Naive B cell (primary cell): ENCODE measurements around the gene NALCN. TPM values are rescaled to one million over a fixed set of nuclear protein-coding genes. Genes with fewer than 3 reads are reported as not detected.

Experiments
- ATAC-seq, 2 donors: fragments of 150-1000 bp; cut with Tn5 transposase; 2 replicates each; pipeline ENCODE4 v1.10.0; 2021; ENCODE audit warnings: low read depth in 2 of 2, mild to moderate bottlenecking in 2 of 2, moderate library complexity in 2 of 2
- DNase-seq: peaks from one replicate; pipeline ENCODE4 v3.0.0; 2022
- H3K27ac Mint-ChIP-seq, 6 donors: one replicate each; pipeline ENCODE4 v1.8.0; 2020 to 2022; ENCODE audit warnings: mild to moderate bottlenecking in 6 of 6, mixed read lengths in 6 of 6, moderate library complexity in 5 of 6, inconsistent platforms in 2 of 6
- H3K27me3 Mint-ChIP-seq, 3 donors: one replicate each; pipeline ENCODE4 v1.8.0; 2021 to 2022; ENCODE audit warnings: mixed read lengths in 3 of 3, mild to moderate bottlenecking in 1 of 3
- H3K36me3 Mint-ChIP-seq, 2 donors: one replicate each; pipeline ENCODE4 v1.8.0; 2020 to 2022; ENCODE audit warnings: mixed read lengths in 2 of 2, inconsistent platforms in 1 of 2, mild to moderate bottlenecking in 1 of 2
- H3K4me1 Mint-ChIP-seq, 3 donors: one replicate each; pipeline ENCODE4 v1.8.0; 2020 to 2022; ENCODE audit warnings: mixed read lengths in 3 of 3, inconsistent platforms in 1 of 3, mild to moderate bottlenecking in 1 of 3, moderate library complexity in 1 of 3
- H3K4me3 Mint-ChIP-seq, 8 donors: one replicate each; pipeline ENCODE4 v1.8.0; 2020 to 2022; ENCODE audit warnings: mild to moderate bottlenecking in 8 of 8, mixed read lengths in 8 of 8, moderate library complexity in 8 of 8, inconsistent platforms in 2 of 8
- H3K9me3 Mint-ChIP-seq, 7 donors: one replicate each; pipeline ENCODE4 v1.8.0; 2020 to 2022; ENCODE audit warnings: mixed read lengths in 7 of 7, mild to moderate bottlenecking in 5 of 7, inconsistent platforms in 2 of 7, moderate library complexity in 1 of 7
- polyA plus RNA-seq, 6 donors: library from polyadenylated mRNA; unstranded; fragments of 300-500 nt; fragmentation: Illumina TruSeq; gene quantifications; one replicate each; pipeline ENCODE4 v1.2.3, GENCODE V29; 2021; ENCODE audit warnings: low read depth in 6 of 6

Gene NALCN
- polyA plus RNA-seq, 6 donors from 2014 or later: not detected

GRCh38 chr13:101401196-101401595, 15.1 kb downstream of the NALCN start:
- Mint-ChIP-seq H3K27me3 (no peaks in the 10 kb centered on the region), H3K36me3 (no peaks in the 10 kb centered on the region), H3K27ac (no peak overlapping the region), H3K4me1 (no peaks in the 10 kb centered on the region), H3K9me3 (peaks cover 0 to 3% (median 0%) of the 10 kb centered on the region in 7 donors), H3K4me3 (no peak overlapping the region)
- DNase-seq: no peak
- no peak for ATAC-seq

GRCh38 chr13:101399365-101399764, 16.9 kb downstream of the NALCN start:
- H3K9me3 Mint-ChIP-seq: peaks cover 0 to 3% (median 0%) of the 10 kb centered on the region in 7 donors
- no peaks in the 10 kb centered on the region for H3K36me3 Mint-ChIP-seq
- DNase-seq (no peak), ATAC-seq (no peak)
- H3K27me3 Mint-ChIP-seq: no peaks in the 10 kb centered on the region
- H3K4me3 Mint-ChIP-seq: no peak overlapping the region
- no peak overlapping the region for H3K27ac Mint-ChIP-seq
- H3K4me1 Mint-ChIP-seq: no peaks in the 10 kb centered on the region

GRCh38 chr13:101398920-101399319, 17.4 kb downstream of the NALCN start:
- ATAC-seq (no peak), DNase-seq (no peak)
- Mint-ChIP-seq H3K36me3 (no peaks in the 10 kb centered on the region), H3K9me3 (peaks cover 0 to 3% (median 0%) of the 10 kb centered on the region in 7 donors), H3K27ac (no peak overlapping the region), H3K4me1 (no peaks in the 10 kb centered on the region), H3K4me3 (no peak overlapping the region), H3K27me3 (no peaks in the 10 kb centered on the region)

- DNase-seq: no peak
- Mint-ChIP-seq H3K27ac (no peak overlapping the region), H3K4me3 (no peak overlapping the region), H3K36me3 (no peaks in the 10 kb centered on the region), H3K4me1 (no peaks in the 10 kb centered on the region), H3K27me3 (no peaks in the 10 kb centered on the region), H3K9me3 (peaks cover 0 to 2% (median 0%) of the 10 kb centered on the region in 7 donors)
- no peak for ATAC-seq
These were observed 18.1 kb downstream of the NALCN start for GRCh38 chr13:101398191-101398590.

- H3K4me1 Mint-ChIP-seq: no peaks in the 10 kb centered on the region
- no peak overlapping the region for H3K27ac Mint-ChIP-seq
- ATAC-seq: no peak
- H3K27me3 Mint-ChIP-seq: no peaks in the 10 kb centered on the region
- H3K9me3 Mint-ChIP-seq: peaks cover 0 to 2% (median 0%) of the 10 kb centered on the region in 7 donors
- H3K4me3 Mint-ChIP-seq: no peak overlapping the region
- no peaks in the 10 kb centered on the region for H3K36me3 Mint-ChIP-seq
- no peak for DNase-seq
These were observed 18.6 kb downstream of the NALCN start for GRCh38 chr13:101397742-101398141.

GRCh38 chr13:101394605-101395004, 21.7 kb downstream of the NALCN start:
- H3K36me3 Mint-ChIP-seq: no peaks in the 10 kb centered on the region
- no peak for ATAC-seq
- H3K27me3 Mint-ChIP-seq: peaks cover 0 to 6% (median 0%) of the 10 kb centered on the region in 3 donors

GRCh38 chr13:101393140-101393539, 23.2 kb downstream of the NALCN start:
- Mint-ChIP-seq H3K27ac (no peak overlapping the region), H3K9me3 (peaks cover 0 to 6% (median 0%) of the 10 kb centered on the region in 7 donors), H3K4me1 (no peaks in the 10 kb centered on the region), H3K36me3 (no peaks in the 10 kb centered on the region), H3K4me3 (no peak overlapping the region), H3K27me3 (peaks cover 0 to 6% (median 0%) of the 10 kb centered on the region in 3 donors)
- DNase-seq (no peak), ATAC-seq (no peak)

More at GRCh38 chr13:101394605-101395004, 21.7 kb downstream of the NALCN start:
- Mint-ChIP-seq H3K4me3 (no peak overlapping the region), H3K27ac (no peak overlapping the region), H3K9me3 (peaks cover 0 to 6% (median 0%) of the 10 kb centered on the region in 7 donors), H3K4me1 (no peaks in the 10 kb centered on the region)
- DNase-seq: no peak

GRCh38 chr13:101390461-101390860, 25.8 kb downstream of the NALCN start:
- ATAC-seq: no peak
- DNase-seq: no peak
- no peaks in the 10 kb centered on the region for H3K36me3 Mint-ChIP-seq
- peaks cover 0 to 6% (median 0%) of the 10 kb centered on the region in 7 donors for H3K9me3 Mint-ChIP-seq
- H3K27ac Mint-ChIP-seq: no peak overlapping the region
- H3K4me3 Mint-ChIP-seq: no peak overlapping the region
- H3K4me1 Mint-ChIP-seq: no peaks in the 10 kb centered on the region
- peaks cover 0 to 6% (median 0%) of the 10 kb centered on the region in 3 donors for H3K27me3 Mint-ChIP-seq

- no peaks in the 10 kb centered on the region for H3K4me1 Mint-ChIP-seq
These were observed 31.4 kb downstream of the NALCN start for GRCh38 chr13:101384929-101385328.

GRCh38 chr13:101383595-101383994, 32.7 kb downstream of the NALCN start:
- Mint-ChIP-seq H3K4me3 (no peak overlapping the region), H3K9me3 (peaks cover 0 to 6% (median 2%) of the 10 kb centered on the region in 7 donors), H3K36me3 (no peaks in the 10 kb centered on the region), H3K27me3 (no peaks in the 10 kb centered on the region), H3K27ac (no peak overlapping the region), H3K4me1 (no peaks in the 10 kb centered on the region)
- no peak for DNase-seq
- ATAC-seq: no peak

More at GRCh38 chr13:101384929-101385328, 31.4 kb downstream of the NALCN start:
- ATAC-seq: no peak
- DNase-seq: no peak
- Mint-ChIP-seq H3K27ac (no peak overlapping the region), H3K27me3 (peaks cover 0 to 1% (median 0%) of the 10 kb centered on the region in 3 donors), H3K4me3 (no peak overlapping the region), H3K9me3 (peaks cover 0 to 5% (median 0%) of the 10 kb centered on the region in 7 donors), H3K36me3 (no peaks in the 10 kb centered on the region)

- ATAC-seq (no peak), DNase-seq (no peak)
- H3K9me3 Mint-ChIP-seq: peaks cover 0 to 6% (median 2%) of the 10 kb centered on the region in 7 donors
- H3K27ac Mint-ChIP-seq: no peak overlapping the region
- H3K4me3 Mint-ChIP-seq: no peak overlapping the region
- no peaks in the 10 kb centered on the region for H3K4me1 Mint-ChIP-seq
- no peaks in the 10 kb centered on the region for H3K27me3 Mint-ChIP-seq
- H3K36me3 Mint-ChIP-seq: no peaks in the 10 kb centered on the region
These were observed 33.6 kb downstream of the NALCN start for GRCh38 chr13:101382701-101383100.

- Mint-ChIP-seq H3K36me3 (no peaks in the 10 kb centered on the region), H3K27ac (no peak overlapping the region), H3K4me1 (no peaks in the 10 kb centered on the region), H3K9me3 (peaks cover 0 to 6% (median 2%) of the 10 kb centered on the region in 7 donors), H3K4me3 (no peak overlapping the region), H3K27me3 (no peaks in the 10 kb centered on the region)
- no peak for ATAC-seq
- DNase-seq: no peak
These were observed 34.2 kb downstream of the NALCN start for GRCh38 chr13:101382086-101382485.

GRCh38 chr13:101360525-101360924, 55.8 kb downstream of the NALCN start:
- H3K36me3 Mint-ChIP-seq: no peaks in the 10 kb centered on the region
- H3K27me3 Mint-ChIP-seq: no peaks in the 10 kb centered on the region
- H3K27ac Mint-ChIP-seq: no peak overlapping the region
- H3K9me3 Mint-ChIP-seq: peaks cover 4 to 18% (median 9%) of the 10 kb centered on the region in 7 donors
- ATAC-seq (no peak), DNase-seq (no peak)
- no peak overlapping the region for H3K4me3 Mint-ChIP-seq
- no peaks in the 10 kb centered on the region for H3K4me1 Mint-ChIP-seq

GRCh38 chr13:101354895-101355294, 61.4 kb downstream of the NALCN start:
- no peak for ATAC-seq
- Mint-ChIP-seq H3K4me1 (no peaks in the 10 kb centered on the region), H3K36me3 (no peaks in the 10 kb centered on the region), H3K9me3 (peaks cover 3 to 23% (median 8%) of the 10 kb centered on the region in 7 donors), H3K4me3 (no peak overlapping the region), H3K27ac (no peak overlapping the region), H3K27me3 (no peaks in the 10 kb centered on the region)
- DNase-seq: no peak
